NCI-H1092 treated with DMSO at 0.1 percent for 48 hours (cell line): Measurements from ENCODE around the gene PIP4K2C.
"Not testable (repeated sequence)": the region's sequence is repeated elsewhere in the genome, so short reads cannot be mapped to it uniquely, and the experiment has no call there.

Source experiments
- DNase-seq: peaks from one replicate; lab custom pipeline; 2025; lab: John Stamatoyannopoulos, UW

PIP4K2C gene

GRCh38 chr12:57609781-57610553, 19.0 kb downstream of the PIP4K2C start:
- DNase-seq, result no peak

- no peak for DNase-seq
Measured at GRCh38 chr12:57610554-57611107, 19.6 kb downstream of the PIP4K2C start.

- DNase-seq, result peak; percentile 54
Measured at GRCh38 chr12:57611108-57611826, 20.3 kb downstream of the PIP4K2C start, which contains the start of gene ARHGEF25. TSS of gene ARHGEF25 (plus strand) at chr12:57611435. CDS start at chr12:57611895, 460 bp downstream.

- no peak for DNase-seq
Measured at GRCh38 chr12:57611827-57612710, 21.1 kb downstream of the PIP4K2C start.

- no peak for DNase-seq
Measured at GRCh38 chr12:57612711-57613426, 21.9 kb downstream of the PIP4K2C start.

GRCh38 chr12:57613427-57614109, 22.6 kb downstream of the PIP4K2C start:
- DNase-seq, result no peak

- no peak for DNase-seq
Measured at GRCh38 chr12:57614178-57614947, 23.4 kb downstream of the PIP4K2C start.

- no peak for DNase-seq
Measured at GRCh38 chr12:57614948-57615500, 24.0 kb downstream of the PIP4K2C start.

- DNase-seq, result no peak
Measured at GRCh38 chr12:57615637-57616036, 24.6 kb downstream of the PIP4K2C start.

GRCh38 chr12:57616383-57617101, 25.6 kb downstream of the PIP4K2C start:
- DNase-seq, result no peak

GRCh38 chr12:57617942-57618341, 26.9 kb downstream of the PIP4K2C start:
- no peak for DNase-seq

- DNase-seq, result not testable (repeated sequence)
Measured at GRCh38 chr12:57618431-57618830, 27.4 kb downstream of the PIP4K2C start.

- no peak for DNase-seq
Measured at GRCh38 chr12:57618966-57619433, 28.0 kb downstream of the PIP4K2C start.

GRCh38 chr12:57619434-57620244, 28.6 kb downstream of the PIP4K2C start:
- DNase-seq, result no peak

- DNase-seq, result no peak
Measured at GRCh38 chr12:57620245-57620935, 29.4 kb downstream of the PIP4K2C start.

- no peak for DNase-seq
Measured at GRCh38 chr12:57620936-57621496, 30.0 kb downstream of the PIP4K2C start.
